GM21367 (cell line): ENCODE measurements around the gene SLC13A4.
"Not testable (repeated sequence)": the region's sequence is repeated elsewhere in the genome, so short reads cannot be mapped to it uniquely, and the experiment has no call there.

Experiments
- ATAC-seq: cut with Tn5 transposase; IDR thresholded peaks from one replicate; pipeline ENCODE4 v1.9.1; 2021; ENCODE audit not compliant: unreplicated experiment

The SLC13A4 gene

GRCh38 chr7:135704074-135704473, 23.9 kb downstream of the SLC13A4 start:
- no peak for ATAC-seq

GRCh38 chr7:135697276-135698049, 30.5 kb downstream of the SLC13A4 start:
- no peak for ATAC-seq

GRCh38 chr7:135693558-135693957, 34.4 kb downstream of the SLC13A4 start:
- no peak for ATAC-seq

GRCh38 chr7:135692606-135693005, 35.4 kb downstream of the SLC13A4 start:
- ATAC-seq, result not testable (repeated sequence)

- no peak for ATAC-seq
Observed at GRCh38 chr7:135692055-135692454, 35.9 kb downstream of the SLC13A4 start.

GRCh38 chr7:135690566-135690965, 37.4 kb downstream of the SLC13A4 start:
- ATAC-seq, result no peak

GRCh38 chr7:135687466-135687865, 40.5 kb downstream of the SLC13A4 start:
- no peak for ATAC-seq

- ATAC-seq, result no peak
Observed at GRCh38 chr7:135685306-135686084, 42.5 kb downstream of the SLC13A4 start.

GRCh38 chr7:135684699-135685098, 43.3 kb downstream of the SLC13A4 start:
- no peak for ATAC-seq

- no peak for ATAC-seq
Observed at GRCh38 chr7:135684136-135684535, 43.9 kb downstream of the SLC13A4 start.

- ATAC-seq, result no peak
Observed at GRCh38 chr7:135683609-135684008, 44.4 kb downstream of the SLC13A4 start.

GRCh38 chr7:135682191-135682590, 45.8 kb downstream of the SLC13A4 start:
- ATAC-seq, result no peak

- no peak for ATAC-seq
Observed at GRCh38 chr7:135681762-135682161, 46.2 kb downstream of the SLC13A4 start.

GRCh38 chr7:135678612-135679575, 49.1 kb downstream of the SLC13A4 start:
- ATAC-seq, result no peak

- no peak for ATAC-seq
Observed at GRCh38 chr7:135673360-135673706, 54.7 kb downstream of the SLC13A4 start.

GRCh38 chr7:135672560-135673359, 55.2 kb downstream of the SLC13A4 start:
- peak; percentile 80 for ATAC-seq

- ATAC-seq, result no peak
Observed at GRCh38 chr7:135670179-135670578, 57.8 kb downstream of the SLC13A4 start.

GRCh38 chr7:135669774-135670173, 58.2 kb downstream of the SLC13A4 start:
- no peak for ATAC-seq

GRCh38 chr7:135668852-135669395, 59.1 kb downstream of the SLC13A4 start:
- not testable (repeated sequence) for ATAC-seq

- ATAC-seq, result not testable (repeated sequence)
Observed at GRCh38 chr7:135667626-135668025, 60.4 kb downstream of the SLC13A4 start.
